ENCODE data around the gene CHMP1A. TPM values are rescaled to one million over a fixed set of nuclear protein-coding genes. Genes with fewer than 3 reads are reported as not detected.
"Not testable (repeated sequence)": the region's sequence is repeated elsewhere in the genome, so short reads cannot be mapped to it uniquely, and the experiment has no call there.

CHMP1A gene
- total RNA-seq, 2 experiments from 2014 or later = 51.1 to 56.9 TPM

DNA sequence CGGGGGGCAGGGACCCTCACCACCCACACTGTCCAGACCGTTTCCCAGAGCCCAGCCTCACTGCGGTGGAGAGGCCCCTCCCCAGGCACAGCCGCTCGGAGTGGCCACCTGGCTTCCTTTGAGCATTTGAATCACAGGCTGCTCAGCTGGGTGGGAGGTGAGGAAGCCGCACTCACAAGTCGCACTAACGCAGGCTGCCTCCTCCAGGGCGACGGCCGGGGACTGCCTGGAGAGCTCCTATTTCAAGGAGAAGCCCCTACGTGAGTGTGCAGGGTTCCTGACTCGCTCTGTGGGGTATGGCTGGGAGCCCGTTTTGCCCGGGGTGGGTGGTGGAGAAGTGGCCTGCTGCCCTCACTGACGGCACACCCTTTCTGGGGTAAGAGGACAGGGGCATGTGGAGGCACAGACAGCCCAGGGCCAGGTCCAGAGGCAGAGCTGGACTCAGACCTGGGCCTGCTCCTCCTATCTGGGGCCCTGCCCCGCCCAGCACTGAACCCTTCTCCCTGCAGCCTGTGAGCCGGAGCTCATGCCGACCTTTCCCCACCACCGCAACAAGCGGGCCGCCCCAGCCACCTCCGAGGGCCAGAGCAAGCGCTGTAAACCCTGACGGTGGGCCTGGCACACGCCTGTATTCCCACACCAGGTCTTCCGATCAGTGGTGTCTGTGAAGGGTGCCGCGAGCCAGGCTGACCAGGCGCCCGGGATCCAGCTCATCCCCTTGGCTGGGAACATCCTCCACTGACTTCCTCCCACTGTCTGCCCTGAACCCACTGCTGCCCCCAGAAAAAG is 37.8 kb upstream of the CHMP1A start:
- intact Hi-C loops (cut with micrococcal nuclease) = no loop called here
- ATAC-seq (no peak), DNase-seq (no peak)
- ChIA-PET CTCF (interaction anchor here (1.3 kb wide), 1 partner anchor 9 kb away, joined by 3 read pairs; the partner anchor contains the start of gene CDK10), POLR2A (no interaction called here)
- TF ChIP-seq, protein P1, sequence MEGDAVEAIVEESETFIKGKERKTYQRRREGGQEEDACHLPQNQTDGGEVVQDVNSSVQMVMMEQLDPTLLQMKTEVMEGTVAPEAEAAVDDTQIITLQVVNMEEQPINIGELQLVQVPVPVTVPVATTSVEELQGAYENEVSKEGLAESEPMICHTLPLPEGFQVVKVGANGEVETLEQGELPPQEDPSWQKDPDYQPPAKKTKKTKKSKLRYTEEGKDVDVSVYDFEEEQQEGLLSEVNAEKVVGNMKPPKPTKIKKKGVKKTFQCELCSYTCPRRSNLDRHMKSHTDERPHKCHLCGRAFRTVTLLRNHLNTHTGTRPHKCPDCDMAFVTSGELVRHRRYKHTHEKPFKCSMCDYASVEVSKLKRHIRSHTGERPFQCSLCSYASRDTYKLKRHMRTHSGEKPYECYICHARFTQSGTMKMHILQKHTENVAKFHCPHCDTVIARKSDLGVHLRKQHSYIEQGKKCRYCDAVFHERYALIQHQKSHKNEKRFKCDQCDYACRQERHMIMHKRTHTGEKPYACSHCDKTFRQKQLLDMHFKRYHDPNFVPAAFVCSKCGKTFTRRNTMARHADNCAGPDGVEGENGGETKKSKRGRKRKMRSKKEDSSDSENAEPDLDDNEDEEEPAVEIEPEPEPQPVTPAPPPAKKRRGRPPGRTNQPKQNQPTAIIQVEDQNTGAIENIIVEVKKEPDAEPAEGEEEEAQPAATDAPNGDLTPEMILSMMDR (IDR thresholded peaks at IDR 0.05) = no peak
- no peaks in the 10 kb centered on the region for H3K27me3 Mint-ChIP-seq
- H3K4me3 Mint-ChIP-seq = no peak overlapping the region
- H3K27ac Mint-ChIP-seq = no peak overlapping the region
- peaks cover 18% of the 10 kb centered on the region for H3K36me3 Mint-ChIP-seq (ENCODE audit: low read depth)
- peaks cover 16% of the 10 kb centered on the region for H3K4me1 Mint-ChIP-seq (ENCODE audit: low read depth)
- H3K9me3 Mint-ChIP-seq = no peaks in the 10 kb centered on the region

DNA sequence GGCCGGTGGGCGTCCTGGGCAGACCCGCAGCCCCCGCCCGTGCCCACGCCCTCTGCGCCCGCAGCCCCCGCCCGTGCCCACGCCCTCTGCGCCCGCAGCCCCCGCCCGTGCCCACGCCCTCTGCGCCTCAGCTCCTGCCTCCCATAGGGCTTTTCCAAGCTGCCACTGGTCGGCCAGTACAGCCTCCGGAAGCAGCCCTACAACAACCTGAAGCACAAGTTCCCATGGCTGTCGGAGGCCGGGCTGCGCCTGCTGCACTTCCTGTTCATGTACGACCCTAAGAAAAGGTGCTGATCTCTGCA is 37.2 kb upstream of the CHMP1A start:
- intact Hi-C loops (cut with micrococcal nuclease); H3K9me3 Mint-ChIP-seq; H3K27ac Mint-ChIP-seq; DNase-seq; H3K27me3 Mint-ChIP-seq; ATAC-seq; H3K4me3 Mint-ChIP-seq: not testable (repeated sequence)
- Mint-ChIP-seq H3K4me1 (ENCODE audit: low read depth) (peaks cover 13% of the 10 kb centered on the region), H3K36me3 (ENCODE audit: low read depth) (peaks cover 23% of the 10 kb centered on the region)
- CTCF ChIA-PET = interaction anchor here (1.3 kb wide), 1 partner anchor 8 kb away, joined by 3 read pairs; the partner anchor contains the start of gene CDK10
- POLR2A ChIA-PET = interaction anchor here (0.5 kb wide), 1 partner anchor 10 kb away, joined by 3 read pairs; no protein-coding TSS in a partner anchor

DNA sequence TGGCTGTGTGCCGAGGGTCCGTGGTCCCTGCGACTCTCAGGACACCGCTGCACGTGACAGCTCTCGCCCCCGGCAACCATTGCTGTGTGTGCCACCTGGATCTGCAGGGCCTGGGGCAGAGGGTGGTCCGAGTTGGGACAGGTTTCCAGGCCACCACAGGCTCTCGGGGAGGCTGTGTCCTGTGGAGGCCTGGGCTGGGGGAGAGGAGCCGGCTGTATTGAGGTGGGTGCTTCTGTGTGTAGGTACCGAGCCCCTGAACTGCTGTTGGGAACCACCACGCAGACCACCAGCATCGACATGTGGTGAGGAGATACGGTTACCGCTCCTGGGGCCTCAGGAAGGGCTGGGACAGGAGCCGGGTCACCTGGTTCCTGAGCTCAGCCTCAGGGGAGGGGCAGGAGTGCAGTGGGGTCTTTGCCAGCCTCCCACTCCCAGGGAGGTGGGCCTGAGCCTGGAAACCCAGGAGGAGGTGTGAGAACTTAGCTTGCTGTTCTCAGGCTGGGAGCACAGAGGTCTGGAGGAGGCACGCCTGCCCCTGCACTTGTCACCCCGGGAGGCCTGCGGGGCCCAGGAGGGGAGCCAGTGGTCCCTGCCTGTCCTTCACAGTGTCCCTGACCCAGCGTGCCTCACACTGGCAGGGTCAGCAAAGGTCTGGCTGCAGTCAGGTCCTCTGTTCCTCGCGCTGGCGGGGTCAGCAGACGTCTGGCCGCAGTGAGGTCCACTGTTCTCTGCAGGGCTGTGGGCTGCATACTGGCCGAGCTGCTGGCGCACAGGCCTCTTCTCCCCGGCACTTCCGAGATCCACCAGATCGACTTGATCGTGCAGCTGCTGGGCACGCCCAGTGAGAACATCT is 36.6 kb upstream of the CHMP1A start:
- TF ChIP-seq, protein P1 (IDR thresholded peaks at IDR 0.05) = no peak
- intact Hi-C loops (cut with micrococcal nuclease) = no loop called here
- CTCF ChIA-PET = no interaction called here
- peaks cover 23% of the 10 kb centered on the region for H3K36me3 Mint-ChIP-seq (ENCODE audit: low read depth)
- DNase-seq (no peak), ATAC-seq (no peak)
- no peak overlapping the region for H3K27ac Mint-ChIP-seq
- H3K9me3 Mint-ChIP-seq = no peaks in the 10 kb centered on the region
- no peak overlapping the region for H3K4me3 Mint-ChIP-seq
- H3K27me3 Mint-ChIP-seq = no peaks in the 10 kb centered on the region
- H3K4me1 Mint-ChIP-seq (ENCODE audit: low read depth) = peaks cover 13% of the 10 kb centered on the region
- POLR2A ChIA-PET = interaction anchor here (0.5 to 1.2 kb wide), 2 partner anchors 11 to 179 kb away, joined by 3 read pairs; partner anchors contain the start of gene TCF25

DNA sequence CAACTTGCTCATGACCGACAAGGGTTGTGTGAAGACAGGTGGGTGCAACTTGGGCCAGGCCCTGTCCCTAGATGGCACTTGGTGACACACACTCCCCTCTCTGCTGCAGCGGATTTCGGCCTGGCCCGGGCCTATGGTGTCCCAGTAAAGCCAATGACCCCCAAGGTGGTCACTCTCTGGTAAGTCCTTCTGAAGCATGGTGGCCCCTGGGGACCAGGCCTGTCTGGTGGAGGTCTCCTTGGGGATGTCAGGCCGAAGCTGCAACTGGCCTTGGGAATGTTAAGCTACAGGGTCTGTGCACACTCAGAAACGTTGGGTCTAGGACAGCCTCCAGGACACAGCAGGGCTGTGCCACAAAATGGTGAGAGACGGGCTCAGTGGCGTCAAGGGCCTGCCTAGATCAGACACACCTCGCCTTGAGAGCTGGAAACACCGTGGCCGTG is 35.8 kb upstream of the CHMP1A start:
- H3K4me1 Mint-ChIP-seq (ENCODE audit: low read depth) = peaks cover 14% of the 10 kb centered on the region
- ChIA-PET CTCF (no interaction called here), POLR2A (interaction anchor here (1.2 kb wide), 1 partner anchor 180 kb away, joined by 3 read pairs; the partner anchor contains the start of gene TCF25)
- peaks cover 23% of the 10 kb centered on the region for H3K36me3 Mint-ChIP-seq (ENCODE audit: low read depth)
- TF ChIP-seq, protein P1 (IDR thresholded peaks at IDR 0.05) = no peak
- no peaks in the 10 kb centered on the region for H3K9me3 Mint-ChIP-seq
- DNase-seq (no peak), ATAC-seq (no peak)
- intact Hi-C loops (cut with micrococcal nuclease) = no loop called here
- H3K4me3 Mint-ChIP-seq = no peak overlapping the region
- no peak overlapping the region for H3K27ac Mint-ChIP-seq
- H3K27me3 Mint-ChIP-seq = no peaks in the 10 kb centered on the region

DNA sequence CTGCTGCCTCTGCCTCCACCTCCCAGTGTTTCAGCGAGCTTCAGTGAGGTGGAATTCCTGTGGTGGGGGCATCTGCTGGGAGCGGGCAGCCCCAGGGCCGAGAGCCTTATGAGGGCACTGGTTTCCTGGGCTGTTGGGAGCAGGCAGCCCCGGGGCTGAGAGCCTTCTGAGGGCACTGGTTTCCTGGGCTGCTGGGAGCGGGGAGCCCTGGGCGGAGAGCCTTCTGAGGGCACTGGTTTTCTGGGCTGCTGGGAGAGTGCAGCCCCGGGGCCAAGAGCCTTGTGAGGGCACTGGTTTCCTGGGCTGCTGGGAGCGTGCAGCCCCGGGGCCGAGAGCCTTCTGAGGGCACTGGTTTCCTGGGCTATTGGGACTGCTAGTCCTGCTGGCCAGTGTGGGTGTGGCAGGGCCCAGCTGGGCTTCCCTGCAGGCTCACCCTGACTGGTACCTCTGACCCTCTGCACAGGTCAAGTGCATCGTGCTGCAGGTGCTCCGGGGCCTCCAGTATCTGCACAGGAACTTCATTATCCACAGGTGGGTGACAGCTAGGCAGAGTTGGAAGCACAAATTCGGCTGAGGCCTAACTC is 34.6 kb upstream of the CHMP1A start:
- ChIA-PET POLR2A (no interaction called here), CTCF (interaction anchor here (1.1 kb wide), 1 partner anchor 8 kb away, joined by 3 read pairs; no protein-coding TSS in a partner anchor)
- DNase-seq (no peak), ATAC-seq (no peak)
- TF ChIP-seq, protein P1 (IDR thresholded peaks at IDR 0.05) = no peak
- Mint-ChIP-seq H3K36me3 (ENCODE audit: low read depth) (peaks cover 29% of the 10 kb centered on the region), H3K9me3 (no peaks in the 10 kb centered on the region), H3K27ac (no peak overlapping the region), H3K27me3 (no peaks in the 10 kb centered on the region), H3K4me1 (ENCODE audit: low read depth) (peaks cover 23% of the 10 kb centered on the region), H3K4me3 (no peak overlapping the region)
- intact Hi-C loops (cut with micrococcal nuclease) = no loop called here

Measured in activated CD8-positive, alpha-beta T cell treated with anti-CD3 and anti-CD28 coated beads for 36 hours (primary cell).